SK-N-DZ (cell line): ENCODE results near the gene PSPH.
A peak's percentile ranks its signal among the peaks of the same experiment; 100 is the strongest.
"Not testable (repeated sequence)": the region's sequence is repeated elsewhere in the genome, so short reads cannot be mapped to it uniquely, and the experiment has no call there.

Experiments used
- DNase-seq: peaks from one replicate; pipeline ENCODE4 v3.0.0-alpha.2; 2015; ENCODE audit warnings: low spot score

The PSPH gene

DNA sequence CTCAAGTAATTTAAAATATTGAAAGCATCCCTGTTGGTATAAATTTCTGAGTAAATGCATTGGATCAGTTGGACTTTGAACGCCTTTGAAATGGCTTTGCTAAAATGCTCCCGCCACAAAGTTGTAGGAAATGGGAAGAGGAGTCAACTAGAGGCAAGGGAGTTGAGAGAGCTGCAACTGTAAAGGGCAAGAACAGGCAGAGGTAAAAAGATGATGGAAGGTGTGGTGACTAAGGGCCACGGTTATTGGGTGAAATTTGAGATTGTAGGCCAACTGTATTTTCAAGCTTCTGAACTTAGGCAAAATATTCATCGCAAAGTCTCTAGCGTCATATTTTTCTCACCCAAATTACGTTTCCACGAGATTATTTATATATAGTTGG lies 12.2 kb upstream of the PSPH start:
- peak; percentile 14 for DNase-seq

- no peak for DNase-seq
Measured at GRCh38 chr7:56062382-56062781, 11.1 kb upstream of the PSPH start.

DNA sequence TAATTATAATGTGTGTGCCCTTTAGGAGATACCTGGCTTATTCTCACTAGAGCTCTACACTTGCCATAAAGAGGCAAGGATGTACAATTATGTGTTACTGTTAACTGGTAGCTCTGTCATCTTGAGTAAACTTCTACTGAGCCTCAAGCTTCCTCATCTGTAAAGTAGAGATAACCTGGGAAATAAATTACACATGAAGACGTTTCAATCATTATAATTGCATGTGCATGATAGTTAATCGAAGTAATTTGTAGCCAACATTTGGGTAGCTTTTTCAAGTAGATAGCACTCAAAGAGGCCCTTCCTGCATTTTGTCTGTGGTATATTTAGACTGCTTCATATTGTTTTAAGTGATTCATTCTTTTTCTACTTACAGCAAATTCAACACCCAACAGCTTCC lies 2.7 kb upstream of the PSPH start:
- DNase-seq = no peak

- no peak for DNase-seq
Measured at GRCh38 chr7:56053379-56053778, 2.1 kb upstream of the PSPH start.

DNA sequence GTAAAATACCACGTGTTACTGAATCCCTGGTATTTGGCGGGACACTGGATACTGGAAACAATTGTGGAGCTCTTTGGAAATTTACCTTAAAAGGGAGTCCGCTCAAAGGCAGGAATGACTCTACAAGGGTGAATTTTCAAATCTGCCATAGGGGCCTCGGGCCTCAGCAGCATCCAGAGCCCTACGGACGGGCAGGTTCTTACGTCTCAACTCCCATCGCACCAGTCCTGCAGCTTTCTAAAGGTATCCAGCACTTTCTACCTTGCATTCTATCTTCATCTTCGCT lies 248 bp downstream of the PSPH start:
- DNase-seq = no peak

DNA sequence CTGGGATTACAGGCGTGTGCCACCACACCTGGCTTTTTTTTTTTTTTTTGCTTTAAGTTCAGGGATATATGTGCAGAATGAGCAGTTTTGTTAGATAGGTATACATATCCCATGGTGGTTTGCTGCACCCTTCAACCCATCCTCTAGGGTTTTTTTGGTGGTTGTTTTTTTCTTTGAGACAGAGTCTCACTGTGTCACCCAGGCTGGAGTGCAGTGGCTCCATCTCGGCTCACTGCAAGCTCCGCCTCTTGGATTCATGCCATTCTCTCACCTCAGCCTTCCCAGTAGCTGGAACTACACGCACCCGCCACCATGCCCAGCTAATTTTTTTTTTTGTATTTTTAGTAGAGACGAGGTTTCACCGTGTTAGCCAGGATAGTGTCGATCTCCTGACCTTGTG lies 2.5 kb downstream of the PSPH start:
- peak; percentile 27 for DNase-seq

- DNase-seq = no peak
Measured at GRCh38 chr7:56048245-56048644, 3.0 kb downstream of the PSPH start.

- not testable (repeated sequence) for DNase-seq
Measured at GRCh38 chr7:56047446-56048116, 3.7 kb downstream of the PSPH start.

DNA sequence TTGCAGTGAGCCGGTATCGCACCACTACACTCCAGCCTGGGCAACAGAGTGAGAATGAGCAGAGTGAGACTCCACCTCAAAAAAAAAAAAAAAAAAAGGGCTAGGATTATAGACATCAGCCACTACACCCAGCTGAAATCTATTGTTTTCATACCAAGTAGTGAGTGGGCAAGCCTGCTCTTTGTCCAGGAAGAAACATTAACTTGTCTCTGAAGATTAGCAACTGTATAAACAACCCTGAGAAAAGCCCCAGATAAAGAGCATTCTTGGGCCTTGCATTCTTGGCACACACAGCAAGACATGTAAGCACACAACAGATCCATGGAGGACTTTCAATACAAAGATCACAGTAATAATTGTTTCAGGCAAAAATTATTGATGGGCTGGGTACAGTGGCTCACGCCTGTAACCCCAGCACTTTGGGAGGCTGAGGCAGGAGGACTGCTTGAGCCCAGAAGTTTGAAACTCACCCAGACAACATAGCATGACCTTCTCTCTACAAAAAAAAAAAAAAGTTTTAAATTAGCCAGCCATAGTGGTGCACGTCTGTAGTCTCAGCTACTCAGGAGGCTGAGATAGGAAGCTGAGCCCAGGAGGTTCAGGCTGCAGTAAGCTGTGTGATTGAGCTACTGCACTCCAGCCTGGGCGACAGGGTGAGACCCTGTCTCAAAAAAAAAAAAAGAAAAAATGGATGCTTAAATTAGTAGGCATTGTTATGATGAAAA lies 4.4 kb downstream of the PSPH start:
- DNase-seq = no peak

- DNase-seq = not testable (repeated sequence)
Measured at GRCh38 chr7:56045758-56046157, 5.5 kb downstream of the PSPH start.

DNA sequence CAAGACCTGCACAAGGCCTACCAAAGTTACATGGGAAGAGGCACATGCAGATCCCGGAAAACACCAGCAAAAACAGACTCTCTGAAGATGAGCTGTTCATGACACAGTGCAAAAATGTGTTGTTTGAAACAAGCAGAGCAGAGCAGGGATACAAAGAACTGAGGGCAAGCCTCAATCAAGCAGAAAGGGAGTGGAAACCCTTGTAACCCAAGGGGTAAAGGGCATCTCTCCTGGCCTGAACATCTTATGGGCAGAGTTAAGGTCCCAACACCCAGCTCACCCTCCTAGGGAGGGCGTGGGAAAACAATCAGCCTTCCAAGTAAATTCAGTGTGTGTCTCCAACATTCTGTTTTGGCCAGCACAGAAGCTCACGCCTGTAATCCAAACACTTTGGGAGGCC lies 10.5 kb downstream of the PSPH start:
- DNase-seq = no peak

DNA sequence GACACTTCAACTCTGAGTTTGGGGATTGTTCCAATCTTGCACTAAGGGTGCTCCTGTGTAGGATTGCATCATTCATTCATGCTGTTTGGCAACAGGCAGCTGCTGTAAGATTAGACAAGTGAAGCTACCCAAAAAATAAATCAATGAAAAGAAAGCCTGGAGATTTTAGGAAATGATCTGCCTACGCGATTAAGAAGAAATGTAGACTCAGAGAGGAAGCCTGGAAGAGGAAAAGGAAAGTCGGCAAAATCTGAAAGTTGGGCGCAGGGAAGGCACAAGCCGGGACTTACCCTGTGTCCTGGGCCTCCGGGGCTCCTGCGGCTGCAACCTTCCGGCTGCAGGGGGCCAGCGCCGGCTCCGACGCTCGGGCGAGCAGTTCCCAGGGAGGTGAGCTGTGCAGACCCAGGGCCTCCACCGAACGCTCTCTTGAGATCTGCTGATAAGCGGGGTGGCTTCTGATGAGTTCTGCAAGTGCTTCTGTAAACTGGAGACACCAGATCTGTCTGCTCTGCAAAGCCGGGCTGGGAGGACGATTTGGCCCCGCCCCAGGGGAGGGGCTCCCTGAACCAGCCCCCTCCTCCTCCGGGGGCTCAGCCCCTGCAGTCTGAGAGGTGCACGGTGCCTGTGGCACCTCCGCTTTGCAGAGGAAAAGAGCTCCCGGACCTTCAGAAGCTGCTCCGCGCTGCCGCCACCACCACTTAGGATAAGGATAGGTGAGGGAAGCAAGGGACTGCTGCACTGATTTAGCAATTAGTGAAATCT lies 17.4 kb downstream of the PSPH start:
- DNase-seq = peak; percentile 99

DNA sequence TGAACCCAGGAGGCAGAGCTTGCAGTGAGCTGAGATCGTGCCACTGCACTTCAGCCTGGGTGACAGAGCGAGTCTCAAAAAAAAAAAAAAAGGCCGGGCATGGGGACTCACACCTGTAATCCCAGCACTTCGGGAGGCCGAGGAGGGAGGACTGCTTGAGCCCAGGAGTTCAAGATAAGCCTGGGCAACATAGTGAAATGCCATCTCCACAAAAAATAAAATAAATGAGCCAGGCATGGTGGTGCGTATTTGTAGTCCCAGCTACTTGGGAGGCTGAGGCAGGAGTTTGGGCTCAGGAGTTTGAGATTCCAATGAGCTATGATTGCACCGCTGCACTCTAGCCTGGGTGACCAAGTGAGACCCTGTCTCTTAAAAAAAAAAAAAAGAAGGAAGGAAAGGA lies 18.7 kb downstream of the PSPH start:
- DNase-seq = not testable (repeated sequence)

- not testable (repeated sequence) for DNase-seq
Measured at GRCh38 chr7:56031556-56031955, 19.7 kb downstream of the PSPH start.

DNA sequence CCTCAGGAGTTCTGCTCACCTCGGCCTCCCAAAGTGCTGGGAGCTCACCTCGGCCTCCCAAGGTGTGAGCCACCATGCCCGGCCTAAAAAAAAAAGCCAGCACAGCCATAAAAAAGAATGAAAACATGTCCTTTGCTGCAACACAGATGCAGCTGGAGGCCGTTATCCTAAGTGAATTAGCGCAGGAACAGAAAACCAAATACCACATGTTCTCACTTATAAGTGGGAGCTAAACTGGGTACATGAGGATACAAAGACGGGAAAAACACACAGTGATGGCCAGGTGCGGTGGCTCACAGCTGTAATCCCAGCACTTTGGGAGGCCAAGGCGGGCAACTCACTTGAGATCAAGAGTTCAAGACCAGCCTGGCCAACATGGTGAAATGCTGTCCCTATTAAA lies 20.9 kb downstream of the PSPH start:
- peak; percentile 61 for DNase-seq

DNA sequence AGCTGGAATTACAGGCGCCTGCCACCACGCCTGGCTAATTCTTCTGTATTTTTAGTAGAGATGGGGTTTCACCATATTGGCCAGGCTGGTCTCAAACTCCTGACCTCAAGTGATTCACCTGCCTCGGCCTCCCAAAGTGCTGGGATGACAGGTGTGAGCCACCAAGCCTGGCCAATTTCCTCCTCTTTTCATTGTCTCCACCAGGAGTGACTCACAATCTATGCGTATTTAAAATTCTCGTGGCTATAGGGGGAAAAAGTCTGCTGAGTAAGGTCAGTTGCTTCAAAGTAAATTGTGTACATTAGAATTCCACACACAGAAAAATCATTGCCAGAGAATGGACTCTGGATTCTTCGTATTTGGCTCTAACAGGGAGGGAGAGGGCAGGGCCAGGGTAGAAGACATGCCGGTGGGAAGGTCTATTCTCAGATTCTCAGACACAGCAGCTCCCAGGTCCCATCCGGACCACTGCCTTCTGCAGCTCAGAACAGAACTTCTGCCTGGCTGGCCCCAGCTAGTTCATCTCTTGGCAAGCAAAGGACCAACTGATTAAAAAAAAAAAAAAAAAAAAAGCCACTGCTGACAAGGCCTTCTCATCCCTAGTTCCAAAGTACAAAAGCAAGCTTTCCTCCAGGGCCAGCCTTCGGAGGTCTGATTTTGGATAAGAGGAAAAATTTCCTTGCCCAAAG lies 22.2 kb downstream of the PSPH start:
- DNase-seq = no peak

GRCh38 chr7:56026538-56026937 lies 24.7 kb downstream of the PSPH start:
- DNase-seq = no peak

- no peak for DNase-seq
Measured at GRCh38 chr7:56023500-56023899, 27.7 kb downstream of the PSPH start.

DNA sequence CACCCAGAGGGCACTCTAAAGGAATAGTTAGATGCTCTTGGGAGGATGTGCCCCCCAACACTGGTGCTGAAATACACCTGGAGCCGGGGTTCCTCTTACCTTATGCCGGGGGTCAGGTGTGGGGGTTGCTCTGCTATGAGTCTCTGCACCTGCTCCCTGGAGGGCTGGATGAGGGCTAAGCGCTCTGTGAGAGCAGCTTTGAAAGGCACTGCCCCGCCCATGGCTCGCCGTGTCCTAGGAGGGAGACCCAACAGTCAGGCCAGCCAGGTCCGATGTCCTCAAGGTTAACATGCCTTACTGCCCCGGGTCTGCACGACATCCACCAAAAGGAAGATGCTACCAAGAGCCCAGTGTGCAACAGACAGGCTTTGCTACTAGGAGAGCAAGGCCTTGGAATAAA lies 31.7 kb downstream of the PSPH start:
- no peak for DNase-seq

- DNase-seq = not testable (repeated sequence)
Measured at GRCh38 chr7:56017015-56017414, 34.2 kb downstream of the PSPH start.

- no peak for DNase-seq
Measured at GRCh38 chr7:56009695-56010094, 41.5 kb downstream of the PSPH start.

DNA sequence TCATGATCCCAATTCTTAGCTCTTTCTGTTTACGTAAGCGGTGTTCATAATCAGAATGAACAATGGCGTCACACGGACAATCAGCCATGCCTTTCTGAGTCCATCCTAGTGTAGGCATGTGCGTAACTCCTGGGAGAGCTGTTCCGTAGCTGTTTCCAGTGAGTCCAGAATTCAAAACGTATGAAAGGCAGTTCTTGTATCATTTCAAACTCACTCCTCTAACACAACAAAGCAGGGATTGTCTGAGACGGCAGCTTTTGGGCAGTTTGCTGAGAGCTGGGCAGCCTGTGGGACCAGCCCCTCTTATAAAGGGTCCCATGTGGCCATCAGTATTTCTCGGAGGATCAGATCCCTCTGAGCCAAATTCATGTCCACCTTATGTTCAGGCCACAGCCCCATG lies 43.4 kb downstream of the PSPH start:
- no peak for DNase-seq
